DMS 273 treated with DMSO at 0.1 percent for 48 hours (cell line): Measurements from ENCODE around the gene TSPAN16.

Experiments used
- DNase-seq: peaks from one replicate; lab custom pipeline; 2025; lab: John Stamatoyannopoulos, UW

Gene TSPAN16, protein sequence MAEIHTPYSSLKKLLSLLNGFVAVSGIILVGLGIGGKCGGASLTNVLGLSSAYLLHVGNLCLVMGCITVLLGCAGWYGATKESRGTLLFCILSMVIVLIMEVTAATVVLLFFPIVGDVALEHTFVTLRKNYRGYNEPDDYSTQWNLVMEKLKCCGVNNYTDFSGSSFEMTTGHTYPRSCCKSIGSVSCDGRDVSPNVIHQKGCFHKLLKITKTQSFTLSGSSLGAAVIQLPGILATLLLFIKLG

DNA sequence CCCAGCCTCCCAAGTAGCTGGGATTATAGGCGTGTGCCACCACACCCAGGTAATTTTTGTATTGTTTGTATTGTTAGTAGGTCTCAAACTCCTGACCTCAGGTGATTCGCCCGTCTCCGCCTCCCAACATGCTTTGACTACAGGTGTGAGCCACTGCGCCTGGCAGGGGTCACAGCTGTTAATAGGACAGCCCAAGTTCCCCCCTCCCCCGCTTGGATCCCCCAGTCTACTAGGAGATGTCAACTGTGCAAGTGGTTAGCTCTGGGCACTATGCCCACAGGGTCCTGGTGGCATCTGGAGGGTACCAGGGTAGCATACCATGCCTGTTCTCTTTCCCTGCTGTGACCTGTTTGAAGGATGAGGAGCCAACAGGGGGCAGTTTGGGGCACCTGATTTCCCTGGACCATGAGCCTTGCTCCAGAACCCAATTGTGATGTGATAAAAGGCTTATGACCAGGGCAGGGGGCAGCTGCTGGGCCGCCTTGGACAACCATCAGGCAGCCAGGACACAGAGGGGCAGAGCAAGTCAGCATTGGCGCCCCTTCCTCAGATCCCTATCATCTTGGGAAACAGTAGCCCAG is at the start of gene TSPAN16:
Gene TSPAN16 (plus strand): TSS at position 496 of the 581 bp plus-strand sequence. CDS start 138 bp downstream, outside the sequence.
- DNase-seq: peak; percentile 44

- no peak for DNase-seq
Observed at GRCh38 chr19:11246941-11247340, 49.0 kb upstream of the TSPAN16 start.

GRCh38 chr19:11247391-11247790 is 48.6 kb upstream of the TSPAN16 start:
- DNase-seq: no peak

- no peak for DNase-seq
Observed at GRCh38 chr19:11247934-11248333, 48.0 kb upstream of the TSPAN16 start.

- no peak for DNase-seq
Observed at GRCh38 chr19:11248852-11249251, 47.1 kb upstream of the TSPAN16 start.

GRCh38 chr19:11251217-11251616 is 44.7 kb upstream of the TSPAN16 start:
- no peak for DNase-seq

- DNase-seq: no peak
Observed at GRCh38 chr19:11251650-11252314, 44.2 kb upstream of the TSPAN16 start.

DNA sequence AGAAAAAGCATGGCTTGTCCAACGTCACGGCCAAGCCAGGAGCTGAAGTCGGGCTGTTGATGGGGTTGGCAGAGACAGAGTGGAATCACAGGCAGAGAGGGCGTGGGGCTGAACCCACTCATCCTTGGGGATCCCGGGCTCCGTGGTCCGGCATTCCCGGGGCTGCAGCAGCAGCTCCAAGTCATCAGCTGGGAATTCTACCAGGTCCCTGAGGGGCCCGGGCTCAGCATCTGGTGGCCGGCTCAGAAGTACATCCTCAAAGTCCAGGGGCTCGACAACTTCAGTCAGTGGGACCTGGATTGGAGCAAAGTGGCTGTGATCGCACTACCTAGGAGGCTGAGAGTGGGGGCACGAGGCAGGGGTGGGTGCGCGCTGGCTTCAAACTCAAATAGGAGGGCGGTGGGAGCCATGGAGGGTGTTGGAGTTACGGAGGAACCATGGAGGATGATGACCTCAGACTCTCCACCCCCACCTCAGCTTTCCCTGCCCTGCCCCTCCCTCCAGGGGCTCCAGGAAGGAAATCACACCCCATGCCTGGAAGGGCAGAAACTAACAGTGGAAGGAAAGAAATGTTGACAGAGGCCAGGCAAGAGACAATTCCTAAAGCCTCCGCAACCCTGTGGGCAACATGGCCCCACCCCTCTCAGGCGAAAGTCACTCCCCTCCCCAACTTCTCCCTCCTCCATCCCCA is 43.1 kb upstream of the TSPAN16 start:
- DNase-seq: no peak

DNA sequence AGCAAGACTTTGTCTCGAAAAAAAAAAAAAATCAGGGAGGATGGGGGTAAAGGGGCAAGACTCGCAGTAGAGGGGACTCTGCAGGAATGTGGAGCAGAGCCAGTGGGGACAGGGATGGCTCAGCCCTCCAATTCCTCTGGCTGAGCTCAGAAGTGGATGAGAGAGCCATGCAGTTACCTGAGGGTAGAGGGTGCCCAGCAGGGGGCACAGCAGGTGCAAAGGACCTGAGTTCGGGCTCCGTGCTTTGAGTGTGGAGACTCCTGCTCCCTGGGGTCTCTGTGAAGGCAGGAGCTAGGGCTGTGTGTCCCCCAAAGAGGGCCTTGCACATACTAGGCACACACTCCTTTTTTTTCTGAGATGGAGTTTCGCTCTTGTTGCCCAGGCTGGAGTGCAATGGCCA is 41.3 kb upstream of the TSPAN16 start:
- no peak for DNase-seq

- no peak for DNase-seq
Observed at GRCh38 chr19:11256189-11256588, 39.8 kb upstream of the TSPAN16 start.

- DNase-seq: no peak
Observed at GRCh38 chr19:11257846-11258380, 38.0 kb upstream of the TSPAN16 start.

- DNase-seq: no peak
Observed at GRCh38 chr19:11260996-11261395, 35.0 kb upstream of the TSPAN16 start.

GRCh38 chr19:11261431-11261970 is 34.5 kb upstream of the TSPAN16 start:
- DNase-seq: no peak

- DNase-seq: no peak
Observed at GRCh38 chr19:11261971-11262839, 33.8 kb upstream of the TSPAN16 start, which contains the start of gene DOCK6. TSS of gene DOCK6 (minus strand) at chr19:11262524. CDS start at chr19:11262440, 84 bp downstream.

DNA sequence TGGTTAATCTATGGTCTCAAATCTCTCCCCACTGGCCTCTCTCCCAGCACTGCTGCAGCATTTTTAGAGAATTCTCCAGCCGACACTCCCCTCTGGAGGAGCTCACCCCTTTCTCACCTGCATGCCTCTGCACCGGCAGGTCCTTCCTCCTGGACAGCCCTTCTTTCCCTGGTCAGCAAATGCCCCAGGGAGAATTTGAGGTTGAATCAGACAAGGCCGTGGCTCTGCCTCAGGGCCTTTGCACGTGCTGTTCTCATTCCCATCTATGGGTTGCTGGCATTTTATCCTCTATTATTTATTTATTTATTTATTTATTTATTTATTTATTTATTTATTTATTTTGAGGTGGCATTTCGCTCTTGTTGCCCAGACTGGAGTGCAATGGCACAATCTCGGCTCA is 32.2 kb upstream of the TSPAN16 start:
- DNase-seq: no peak

DNA sequence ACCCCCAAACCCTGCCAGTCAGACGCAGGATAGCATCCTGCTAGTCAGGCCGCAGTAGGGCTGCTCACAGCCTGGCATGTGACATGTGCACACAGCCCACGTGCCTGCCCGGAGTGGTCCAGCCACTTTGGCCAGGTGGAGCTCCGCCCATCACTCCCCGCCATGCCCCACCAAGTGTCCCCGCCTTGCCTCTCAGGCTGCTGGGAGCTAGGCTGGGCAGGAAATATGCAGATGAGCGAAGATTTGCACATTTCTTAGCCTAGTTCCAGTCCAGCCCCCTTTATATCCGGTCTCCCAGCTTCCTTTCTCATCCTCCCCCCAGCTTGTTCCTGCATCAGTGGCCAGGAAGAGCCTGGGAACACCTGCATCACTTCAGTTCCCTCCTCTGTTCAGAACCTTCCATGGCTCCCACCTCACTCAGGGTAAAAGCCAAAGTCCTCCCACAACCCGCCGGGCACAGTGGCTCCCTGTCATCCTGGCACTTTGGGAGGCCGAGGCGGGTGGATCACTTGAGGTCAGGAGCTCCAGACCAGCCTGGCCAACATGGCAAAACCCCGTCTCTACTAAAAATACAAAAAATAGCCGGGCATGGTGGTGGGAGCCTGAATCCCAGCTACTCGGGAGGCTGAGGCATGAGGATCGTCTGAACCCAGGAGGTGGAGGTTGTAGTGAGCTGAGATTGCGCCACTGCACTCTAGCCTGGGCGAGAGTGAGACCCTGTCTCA is 31.3 kb upstream of the TSPAN16 start:
- DNase-seq: no peak

DNA sequence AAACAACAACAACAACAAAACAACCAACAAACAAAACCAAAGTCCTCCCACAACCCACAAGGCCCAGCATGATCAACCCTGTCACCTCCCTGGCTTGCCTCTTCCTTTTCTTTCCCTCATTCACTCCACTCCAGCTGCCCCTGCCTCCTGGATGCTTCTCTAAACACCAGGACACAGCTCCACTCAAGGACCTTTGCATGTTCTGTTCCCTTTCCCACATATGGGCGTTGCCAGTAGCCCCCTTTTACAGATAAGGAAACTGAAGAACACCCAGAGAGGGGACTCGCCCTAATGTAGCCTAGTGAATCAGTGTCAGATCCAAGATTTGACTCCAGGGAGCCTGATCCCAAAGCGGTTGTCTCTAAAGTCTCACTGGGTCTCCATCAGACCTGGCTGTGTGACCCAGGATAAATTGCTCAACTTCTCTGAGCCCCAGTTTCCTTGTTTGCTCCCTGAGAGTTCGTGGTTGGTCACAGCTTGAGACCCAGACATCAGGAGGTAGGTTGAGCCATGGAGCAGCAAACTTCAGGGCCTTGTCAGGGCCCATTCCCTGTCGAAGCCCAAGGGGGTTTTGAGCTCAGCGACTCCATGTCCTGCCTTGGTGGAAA is 30.7 kb upstream of the TSPAN16 start:
- DNase-seq: no peak

DNA sequence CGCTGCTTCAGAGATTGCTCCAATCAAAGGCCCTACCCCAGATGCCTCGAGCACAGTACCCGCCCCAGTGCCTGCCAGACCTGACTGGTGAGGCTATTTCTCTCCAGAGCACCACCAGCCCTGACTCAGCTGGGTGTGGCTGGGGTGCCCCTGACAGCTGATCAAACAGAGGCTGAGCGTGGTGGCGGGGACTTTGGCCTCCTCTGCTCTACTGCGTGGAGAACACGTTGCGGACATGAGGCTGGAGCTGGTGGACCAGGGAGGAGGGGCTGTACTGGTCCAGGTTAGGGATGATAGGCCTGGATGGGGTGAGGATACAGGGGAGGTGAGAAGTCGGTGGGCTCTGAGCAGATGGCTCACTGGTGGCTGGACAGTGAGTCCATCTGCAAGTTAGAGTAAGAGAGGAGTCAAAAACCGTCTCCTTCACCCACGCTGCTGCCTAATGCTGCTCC is 30.1 kb upstream of the TSPAN16 start:
- DNase-seq: no peak

GRCh38 chr19:11267316-11268085 is 28.5 kb upstream of the TSPAN16 start:
- no peak for DNase-seq
